A673 (cell line): Measurements from ENCODE around the gene SARNP.
"Not testable (repeated sequence)": the region's sequence is repeated elsewhere in the genome, so short reads cannot be mapped to it uniquely, and the experiment has no call there.

ENCODE experiments used
- EZH2 ChIP-seq: fragments of 200-600 bp; sonication (generic); IDR thresholded peaks from 2 replicates; pipeline ENCODE4 v1.6.1; 2017; ENCODE audit warnings: borderline replicate concordance, low read depth, mild to moderate bottlenecking, mixed read lengths, antibody characterized with exemption, low read length; ENCODE audit not compliant: poor library complexity, severe bottlenecking
- TF ChIP-seq, protein P1 (sequence below): fragments of 300-800, 200-600 bp; sonication (generic); conservative IDR thresholded peaks from 2 replicates; pipeline ENCODE4 v1.5.1; 2017; ENCODE audit warnings: low read depth, mild to moderate bottlenecking, antibody characterized with exemption, low read length, moderate library complexity, mixed read lengths

DNA sequence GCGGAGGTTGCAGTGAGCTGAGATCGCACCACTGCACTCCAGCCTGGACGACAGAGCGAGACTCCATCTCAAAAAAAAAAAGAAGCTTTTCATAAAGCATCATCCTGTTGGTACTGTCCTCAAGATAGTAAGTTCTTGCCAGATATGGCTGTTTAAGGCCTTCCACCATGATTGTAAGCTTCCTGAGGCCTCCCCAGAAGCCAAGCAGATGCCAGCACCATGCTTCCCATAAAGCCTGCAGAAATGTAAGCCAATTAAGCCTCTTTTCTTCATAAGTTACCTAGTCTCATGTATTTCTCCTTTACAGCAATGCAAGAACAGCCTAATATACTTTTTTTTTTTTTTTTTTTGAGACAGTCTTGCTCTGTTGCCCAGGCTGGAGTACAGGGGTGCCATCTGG lies 58.9 kb downstream of the SARNP start:
- TF ChIP-seq, protein P1, sequence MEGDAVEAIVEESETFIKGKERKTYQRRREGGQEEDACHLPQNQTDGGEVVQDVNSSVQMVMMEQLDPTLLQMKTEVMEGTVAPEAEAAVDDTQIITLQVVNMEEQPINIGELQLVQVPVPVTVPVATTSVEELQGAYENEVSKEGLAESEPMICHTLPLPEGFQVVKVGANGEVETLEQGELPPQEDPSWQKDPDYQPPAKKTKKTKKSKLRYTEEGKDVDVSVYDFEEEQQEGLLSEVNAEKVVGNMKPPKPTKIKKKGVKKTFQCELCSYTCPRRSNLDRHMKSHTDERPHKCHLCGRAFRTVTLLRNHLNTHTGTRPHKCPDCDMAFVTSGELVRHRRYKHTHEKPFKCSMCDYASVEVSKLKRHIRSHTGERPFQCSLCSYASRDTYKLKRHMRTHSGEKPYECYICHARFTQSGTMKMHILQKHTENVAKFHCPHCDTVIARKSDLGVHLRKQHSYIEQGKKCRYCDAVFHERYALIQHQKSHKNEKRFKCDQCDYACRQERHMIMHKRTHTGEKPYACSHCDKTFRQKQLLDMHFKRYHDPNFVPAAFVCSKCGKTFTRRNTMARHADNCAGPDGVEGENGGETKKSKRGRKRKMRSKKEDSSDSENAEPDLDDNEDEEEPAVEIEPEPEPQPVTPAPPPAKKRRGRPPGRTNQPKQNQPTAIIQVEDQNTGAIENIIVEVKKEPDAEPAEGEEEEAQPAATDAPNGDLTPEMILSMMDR: not testable (repeated sequence)
- not testable (repeated sequence) for TF ChIP-seq EZH2
